Left ventricle myocardium inferior (tissue), 1 donor: ENCODE results near the gene TWSG1. TPM values are rescaled to one million over a fixed set of nuclear protein-coding genes. Genes with fewer than 3 reads are reported as not detected.

Experiments used
- DNase-seq: peaks from one replicate; pipeline ENCODE4 v3.0.0-alpha.2; 2020
- H3K27ac ChIP-seq: fragments of 200-600 bp; replicated peaks from 2 replicates; pipeline ENCODE4 v1.8.0; 2021
- H3K27me3 ChIP-seq: fragments of 200-600 bp; 2 replicates; pipeline ENCODE4 v1.8.0; 2021; ENCODE audit warnings: low read depth
- H3K36me3 ChIP-seq: fragments of 200-600 bp; 2 replicates; pipeline ENCODE4 v1.8.0; 2021
- H3K4me1 ChIP-seq: fragments of 200-600 bp; 2 replicates; pipeline ENCODE4 v1.8.0; 2021
- H3K4me3 ChIP-seq: fragments of 200-600 bp; 2 replicates; pipeline ENCODE4 v1.8.0; 2021; ENCODE audit warnings: mild to moderate bottlenecking, moderate library complexity
- H3K9me3 ChIP-seq: fragments of 200-600 bp; replicated peaks from 2 replicates; pipeline ENCODE4 v1.8.0; 2021
- intact Hi-C: fragments of 100-400 bp; cut with micrococcal nuclease; formaldehyde crosslinking; loops from one replicate; pipeline ENCODE4 v1.11.0; 2022
- total RNA-seq: library from RNA; stranded (reverse); fragmentation: NEBNext Ultra II Directional; extraction: Animal tissue kit (Norgen Biotek cat#: 25700); gene quantifications from one replicate; pipeline ENCODE4 v1.2.1, GENCODE V29; 2021
- TF ChIP-seq, protein P1 (sequence below): fragments of 200-600 bp; IDR thresholded peaks from 2 replicates; pipeline ENCODE4 v1.8.0; 2021; ENCODE audit warnings: antibody characterized with exemption, mild to moderate bottlenecking, borderline replicate concordance
- donor health status: DM: no; HTN: yes; CAD: no; lungs with severe emphysema.

Gene TWSG1
- total RNA-seq, 1 donor from 2014 or later: 12.1 TPM

DNA sequence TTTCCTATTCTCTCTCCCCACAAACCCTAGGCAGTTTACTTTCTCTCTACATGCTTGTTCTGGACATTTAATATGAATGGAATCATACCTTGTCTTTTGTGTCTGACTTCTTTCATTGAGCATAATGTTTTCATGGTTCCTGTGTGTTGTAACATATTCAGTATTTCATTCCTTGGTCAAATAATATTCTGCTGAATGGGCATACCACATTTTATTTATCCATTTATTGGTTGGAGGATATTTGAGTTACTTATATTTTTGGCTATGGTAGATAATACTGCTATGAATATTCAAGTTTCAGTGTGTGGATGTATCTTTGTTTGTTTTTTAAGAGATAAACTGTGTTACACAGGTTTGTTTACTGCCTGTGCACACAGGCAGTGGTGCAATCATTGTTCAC, 9.0 kb downstream of the TWSG1 start:
- no peaks in the 10 kb centered on the region for H3K9me3 ChIP-seq
- intact Hi-C loops: no loop called here
- no peak overlapping the region for H3K27ac ChIP-seq
- DNase-seq: no peak
- TF ChIP-seq, protein P1, sequence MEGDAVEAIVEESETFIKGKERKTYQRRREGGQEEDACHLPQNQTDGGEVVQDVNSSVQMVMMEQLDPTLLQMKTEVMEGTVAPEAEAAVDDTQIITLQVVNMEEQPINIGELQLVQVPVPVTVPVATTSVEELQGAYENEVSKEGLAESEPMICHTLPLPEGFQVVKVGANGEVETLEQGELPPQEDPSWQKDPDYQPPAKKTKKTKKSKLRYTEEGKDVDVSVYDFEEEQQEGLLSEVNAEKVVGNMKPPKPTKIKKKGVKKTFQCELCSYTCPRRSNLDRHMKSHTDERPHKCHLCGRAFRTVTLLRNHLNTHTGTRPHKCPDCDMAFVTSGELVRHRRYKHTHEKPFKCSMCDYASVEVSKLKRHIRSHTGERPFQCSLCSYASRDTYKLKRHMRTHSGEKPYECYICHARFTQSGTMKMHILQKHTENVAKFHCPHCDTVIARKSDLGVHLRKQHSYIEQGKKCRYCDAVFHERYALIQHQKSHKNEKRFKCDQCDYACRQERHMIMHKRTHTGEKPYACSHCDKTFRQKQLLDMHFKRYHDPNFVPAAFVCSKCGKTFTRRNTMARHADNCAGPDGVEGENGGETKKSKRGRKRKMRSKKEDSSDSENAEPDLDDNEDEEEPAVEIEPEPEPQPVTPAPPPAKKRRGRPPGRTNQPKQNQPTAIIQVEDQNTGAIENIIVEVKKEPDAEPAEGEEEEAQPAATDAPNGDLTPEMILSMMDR: no peak
- no peak overlapping the region for H3K4me3 ChIP-seq
- H3K27me3 ChIP-seq: no peaks in the 10 kb centered on the region
- H3K36me3 ChIP-seq: peaks cover 35% of the 10 kb centered on the region
- peaks cover 7% of the 10 kb centered on the region for H3K4me1 ChIP-seq

DNA sequence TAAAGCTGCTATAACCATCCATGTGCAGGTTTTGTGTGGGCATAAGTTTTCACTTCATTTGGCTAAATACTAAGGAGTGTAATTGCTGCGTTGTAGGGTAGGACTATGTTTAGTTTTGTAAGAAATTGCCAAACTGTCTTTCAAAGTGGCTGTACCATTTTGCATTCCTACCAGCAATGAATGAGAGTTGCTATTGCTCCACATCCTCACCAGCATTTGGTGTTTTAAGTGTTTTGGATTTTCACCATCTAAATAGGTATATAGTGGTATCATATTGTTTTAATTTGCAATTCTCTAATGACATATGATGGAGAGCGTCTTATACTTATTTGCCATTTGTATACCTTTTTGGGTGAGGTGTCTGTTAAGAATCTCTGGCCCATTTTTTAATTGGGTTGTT, 12.2 kb downstream of the TWSG1 start:
- Histone ChIP-seq H3K27me3 (no peaks in the 10 kb centered on the region), H3K4me1 (peaks cover 9% of the 10 kb centered on the region), H3K27ac (no peak overlapping the region), H3K36me3 (peaks cover 16% of the 10 kb centered on the region), H3K9me3 (no peaks in the 10 kb centered on the region), H3K4me3 (no peak overlapping the region)
- intact Hi-C loops: no loop called here
- TF ChIP-seq, protein P1: no peak
- no peak for DNase-seq

DNA sequence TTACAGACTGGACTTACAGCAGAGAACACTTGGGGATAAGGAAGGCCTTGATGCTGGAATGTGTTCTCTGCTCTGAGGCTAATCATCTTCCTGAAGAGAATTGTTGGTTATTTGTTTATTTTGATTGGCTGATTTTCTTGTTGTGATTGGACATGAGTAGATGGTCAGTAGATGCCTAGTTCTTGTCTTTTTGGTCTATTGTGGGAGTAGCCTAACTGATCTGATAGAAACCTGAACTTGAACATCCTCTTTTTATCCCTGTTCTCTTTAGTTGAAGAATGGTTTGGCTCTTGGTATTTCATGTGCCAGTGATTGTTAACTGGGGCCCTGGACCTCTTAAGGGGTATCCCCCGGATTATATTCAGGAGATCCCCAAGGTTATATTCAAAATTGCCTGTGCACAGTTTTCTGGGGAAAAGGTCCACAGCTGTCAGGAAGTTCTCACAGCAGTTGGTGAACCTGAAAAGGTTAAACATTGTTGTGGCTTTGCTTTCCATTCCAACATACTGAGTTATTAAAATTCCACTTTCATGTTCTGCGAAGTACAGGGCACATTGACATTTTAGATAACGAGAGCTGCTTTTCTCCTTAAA, 13.6 kb downstream of the TWSG1 start:
- TF ChIP-seq, protein P1: no peak
- DNase-seq: no peak
- no peak overlapping the region for H3K4me3 ChIP-seq
- intact Hi-C loops: no loop called here
- no peaks in the 10 kb centered on the region for H3K27me3 ChIP-seq
- peaks cover 9% of the 10 kb centered on the region for H3K4me1 ChIP-seq
- H3K27ac ChIP-seq: no peak overlapping the region
- peaks cover 15% of the 10 kb centered on the region for H3K36me3 ChIP-seq
- no peaks in the 10 kb centered on the region for H3K9me3 ChIP-seq

- DNase-seq: no peak
- Histone ChIP-seq H3K4me3 (no peak overlapping the region), H3K36me3 (peaks cover 10% of the 10 kb centered on the region), H3K4me1 (peaks cover 10% of the 10 kb centered on the region), H3K27ac (no peak overlapping the region), H3K27me3 (no peaks in the 10 kb centered on the region), H3K9me3 (no peaks in the 10 kb centered on the region)
- TF ChIP-seq, protein P1: no peak
- intact Hi-C loops: no loop called here
Measured at GRCh38 chr18:9348766-9349165, 14.2 kb downstream of the TWSG1 start.

GRCh38 chr18:9353596-9353995, 19.0 kb downstream of the TWSG1 start:
- Histone ChIP-seq H3K4me1 (peaks cover 21% of the 10 kb centered on the region), H3K27ac (no peak overlapping the region)

More at GRCh38 chr18:9353596-9353995, 19.0 kb downstream of the TWSG1 start:
- Histone ChIP-seq H3K4me3 (no peak overlapping the region), H3K27me3 (no peaks in the 10 kb centered on the region), H3K9me3 (no peaks in the 10 kb centered on the region), H3K36me3 (no peaks in the 10 kb centered on the region)
- intact Hi-C loops: no loop called here
- DNase-seq: no peak
- TF ChIP-seq, protein P1: no peak
